Heart left ventricle (tissue), 16 donors: ENCODE results near the gene SULT1C3. TPM values are rescaled to one million over a fixed set of nuclear protein-coding genes. Genes with fewer than 3 reads are reported as not detected.
"Not testable (repeated sequence)": the region's sequence is repeated elsewhere in the genome, so short reads cannot be mapped to it uniquely, and the experiment has no call there.

Experiments used
- ATAC-seq, 4 donors: fragments of 200-7000 bp; cut with Tn5 transposase; one replicate each; pipeline ENCODE4 v1.9.1; 2020 to 2022; ENCODE audit warnings: moderate library complexity in 4 of 4, mild to moderate bottlenecking in 3 of 4, moderate number of reproducible peaks in 1 of 4
- DNase-seq, 5 donors: peaks; one replicate each; pipeline ENCODE4 v3.0.0-alpha.2; 2020
- H3K27ac ChIP-seq, 12 donors: fragments of 200-600 bp; sonication (generic) in 4 of 12; one replicate each; pipeline versions ENCODE4 v1.5.0 to v1.8.0; 2016 to 2022; ENCODE audit warnings: mild to moderate bottlenecking in 2 of 12
- H3K27me3 ChIP-seq, 9 donors: fragments of 200-600 bp; sonication (generic) in 2 of 9; one replicate each; pipeline versions ENCODE4 v1.5.1 to v1.8.0; 2016 to 2022; ENCODE audit warnings: mild to moderate bottlenecking in 3 of 9
- H3K36me3 ChIP-seq, 9 donors: fragments of 200-600 bp; sonication (generic) in 2 of 9; one replicate each; pipeline versions ENCODE4 v1.5.0 to v1.8.0; 2018 to 2022; ENCODE audit warnings: mild to moderate bottlenecking in 2 of 9
- H3K4me1 ChIP-seq, 12 donors: fragments of 200-600 bp; sonication (generic) in 4 of 12; one replicate each; pipeline versions ENCODE4 v1.5.0 to v1.8.0; 2016 to 2022; ENCODE audit warnings: mild to moderate bottlenecking in 3 of 12
- H3K4me3 ChIP-seq, 12 donors: fragments of 200-600 bp; sonication (generic) in 4 of 12; one replicate each; pipeline versions ENCODE4 v1.5.0 to v1.8.0; 2017 to 2022; ENCODE audit warnings: mild to moderate bottlenecking in 9 of 12, moderate library complexity in 4 of 12
- H3K9me3 ChIP-seq, 12 donors: fragments of 200-600 bp; sonication (generic) in 4 of 12; one replicate each; pipeline versions ENCODE4 v1.5.0 to v1.8.0; 2016 to 2022; ENCODE audit warnings: mild to moderate bottlenecking in 1 of 12
- POLR2A ChIP-seq, 2 donors: fragments of 450-650 bp; IDR thresholded peaks; one replicate each; pipeline ENCODE4 v1.6.1; 2017; ENCODE audit warnings: antibody characterized with exemption in 2 of 2, mild to moderate bottlenecking in 2 of 2, moderate library complexity in 2 of 2
- WGBS, 4 donors: extraction: QIAGEN DNeasy Blood & Tissue Kit in 2 of 4; methylation state at CpG; one replicate each; pipeline versions ENCODE4 v1.1.5 to v1.1.7; 2013 to 2018; 5-methylcytosine and 5-hydroxymethylcytosine counted together
- intact Hi-C, 10 donors: fragments of 100-400 bp; cut with DNase I; formaldehyde crosslinking; loops; one replicate each; pipeline versions ENCODE4 v1.11.1 to v1.14.2; 2022
- polyA plus RNA-seq, 2 donors: library from polyadenylated mRNA; stranded (reverse); fragments of 200-250 nt; gene quantifications; one replicate each; pipeline ENCODE4 v1.2.3, GENCODE V29; 2013
- total RNA-seq, 9 donors: library from RNA; depleted of rRNA in 2 of 9; stranded (reverse); fragments of >200 nt in 2 of 9; fragmentation: NEBNext Ultra II Directional in 3 of 9; extraction: Animal tissue kit (Norgen Biotek cat#: 25700) in 3 of 9; gene quantifications; one replicate each; pipeline versions ENCODE4 v1.1.0 to v1.2.4, GENCODE V29; 2016 to 2023
- TF ChIP-seq, protein P1 (sequence below), 12 donors: fragments of 200-600 bp; sonication (generic) in 4 of 12; IDR thresholded peaks; one replicate each; pipeline versions ENCODE4 v1.5.0 to v1.8.0; 2018 to 2022; ENCODE audit warnings: antibody characterized with exemption in 12 of 12, mild to moderate bottlenecking in 5 of 12
- donor health status: ischemic (EF 13 %, LVEDD 7.1; RV severe dilation, severe dysfunction).
- donor health status: healthy with polysubstance abuse.
- donor health status: DM: no; HTN: yes; CAD: no.
- donor health status: DM: no; HTN: no; CAD: no.
- donor health status: ischemic (EF 25% LVEDD 6.9; RV normal size, moderate dysfunction).
- donor health status: ischemic (EF 25% LVEDD 5.7; RV mildly dilated, moderate dysfunction).
- donor health status: healthy.
- donor health status: DM: yes; HTN: yes; CAD: no.
- donor health status: ischemic (EF 35%, LVEDD 5.7; RV mildly dilated, moderate dysfunction).
- donor health status: nonischemic (EF 11% LVEDD 7.7; RV severe dilation, severe dysfunction).
- donor health status: DM: yes; HTN: yes; CAD: no.
- donor health status: PGD.
- donor health status: ischemic (EF 29% LVEDD 5.4; RV normal size, mild dysfunction).
- donor health status: nonischemic (EF 23%, LVEDD 6.1; RV moderate dilation, normal function).

Gene SULT1C3
- total and polyA plus RNA-seq, 11 donors: not detected

DNA sequence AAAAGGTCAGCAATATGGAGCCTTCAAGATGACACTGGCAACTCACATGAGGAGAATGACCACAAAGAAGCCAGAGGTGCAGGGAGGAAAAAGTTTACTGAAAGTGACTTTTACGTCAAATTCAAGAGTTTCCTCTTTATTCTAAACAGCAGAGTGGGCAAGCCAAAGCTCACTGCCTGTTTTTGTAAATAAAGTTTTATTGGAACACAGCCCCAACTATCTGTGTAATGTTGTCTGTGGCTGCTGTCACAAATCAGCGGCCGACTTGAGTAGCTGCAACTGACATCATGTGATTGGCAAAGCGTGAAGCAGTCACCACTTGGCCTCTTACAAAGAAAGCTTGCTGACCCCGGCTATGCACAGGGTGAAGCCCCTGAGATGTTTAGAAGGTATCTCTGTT, 39.7 kb downstream of the SULT1C3 start:
- no peaks in the 10 kb centered on the region for H3K27me3 ChIP-seq
- TF ChIP-seq, protein P1, sequence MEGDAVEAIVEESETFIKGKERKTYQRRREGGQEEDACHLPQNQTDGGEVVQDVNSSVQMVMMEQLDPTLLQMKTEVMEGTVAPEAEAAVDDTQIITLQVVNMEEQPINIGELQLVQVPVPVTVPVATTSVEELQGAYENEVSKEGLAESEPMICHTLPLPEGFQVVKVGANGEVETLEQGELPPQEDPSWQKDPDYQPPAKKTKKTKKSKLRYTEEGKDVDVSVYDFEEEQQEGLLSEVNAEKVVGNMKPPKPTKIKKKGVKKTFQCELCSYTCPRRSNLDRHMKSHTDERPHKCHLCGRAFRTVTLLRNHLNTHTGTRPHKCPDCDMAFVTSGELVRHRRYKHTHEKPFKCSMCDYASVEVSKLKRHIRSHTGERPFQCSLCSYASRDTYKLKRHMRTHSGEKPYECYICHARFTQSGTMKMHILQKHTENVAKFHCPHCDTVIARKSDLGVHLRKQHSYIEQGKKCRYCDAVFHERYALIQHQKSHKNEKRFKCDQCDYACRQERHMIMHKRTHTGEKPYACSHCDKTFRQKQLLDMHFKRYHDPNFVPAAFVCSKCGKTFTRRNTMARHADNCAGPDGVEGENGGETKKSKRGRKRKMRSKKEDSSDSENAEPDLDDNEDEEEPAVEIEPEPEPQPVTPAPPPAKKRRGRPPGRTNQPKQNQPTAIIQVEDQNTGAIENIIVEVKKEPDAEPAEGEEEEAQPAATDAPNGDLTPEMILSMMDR (IDR thresholded peaks at IDR 0.05): no peak
- TF ChIP-seq POLR2A (IDR thresholded peaks at IDR 0.05): no peak
- H3K4me1 ChIP-seq: no peaks in the 10 kb centered on the region
- DNase-seq: no peak
- no peak overlapping the region for H3K4me3 ChIP-seq
- intact Hi-C loops: no loop called here
- WGBS, 4 donors: 78 to 84% (median 82%) methylated on average over 5 of the region's 5 CpGs
- no peak overlapping the region for H3K27ac ChIP-seq
- no peaks in the 10 kb centered on the region for H3K36me3 ChIP-seq
- ATAC-seq: no peak
- no peaks in the 10 kb centered on the region for H3K9me3 ChIP-seq

DNA sequence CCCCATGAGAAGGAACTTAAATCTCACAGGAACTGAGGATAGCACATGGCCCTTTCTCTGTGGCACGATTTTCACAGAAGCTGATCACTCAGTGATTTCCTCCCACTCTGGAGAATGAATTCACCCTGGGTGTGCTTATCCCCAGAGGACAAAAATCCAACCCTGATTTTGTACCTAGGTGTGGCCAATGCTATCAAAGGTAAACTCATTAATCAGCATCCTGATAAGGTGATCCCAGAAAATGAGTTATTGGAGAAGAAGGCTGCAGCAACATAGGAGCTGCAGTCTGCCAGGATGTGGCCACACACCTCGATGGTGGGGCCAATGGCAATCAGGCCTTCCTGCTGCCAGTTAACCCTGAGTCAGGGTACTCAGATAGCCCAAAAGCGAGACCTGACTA, 40.7 kb downstream of the SULT1C3 start:
- no peaks in the 10 kb centered on the region for H3K4me1 ChIP-seq
- WGBS, 4 donors: 53 to 61% (median 57%) methylated on average over 3 of the region's 3 CpGs

DNA sequence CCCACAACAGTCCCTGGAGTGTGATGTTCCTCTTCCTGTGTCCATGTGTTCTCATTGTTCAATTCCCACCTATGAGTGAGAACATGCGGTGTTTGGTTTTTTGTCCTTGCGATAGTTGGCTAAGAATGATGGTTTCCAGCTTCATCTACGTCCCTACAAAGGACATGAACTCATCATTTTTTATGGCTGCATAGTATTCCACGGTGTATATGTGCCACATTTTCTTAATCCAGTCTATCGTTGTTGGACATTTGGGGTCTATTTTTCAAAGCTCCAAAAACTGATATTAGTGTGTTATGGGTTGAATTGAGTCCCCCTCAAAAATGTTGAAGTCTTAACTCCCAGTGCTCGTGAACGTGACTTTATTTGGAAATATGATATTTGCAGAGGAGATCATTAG, 44.8 kb downstream of the SULT1C3 start:
- H3K36me3 ChIP-seq, H3K27ac ChIP-seq, DNase-seq, ATAC-seq, intact Hi-C loops, H3K4me3 ChIP-seq, H3K9me3 ChIP-seq, H3K27me3 ChIP-seq, H3K4me1 ChIP-seq: not testable (repeated sequence)
- 90 to 95% (median 92%) methylated on average over 7 of the region's 7 CpGs for WGBS, 4 donors

More for the DNA sequence above, 40.7 kb downstream of the SULT1C3 start:
- no peak overlapping the region for H3K27ac ChIP-seq
- ATAC-seq (no peak), DNase-seq (no peak)
- no peaks in the 10 kb centered on the region for H3K9me3 ChIP-seq
- no peaks in the 10 kb centered on the region for H3K36me3 ChIP-seq
- no peaks in the 10 kb centered on the region for H3K27me3 ChIP-seq
- intact Hi-C loops: no loop called here
- TF ChIP-seq POLR2A (IDR thresholded peaks at IDR 0.05): no peak
- TF ChIP-seq, protein P1 (IDR thresholded peaks at IDR 0.05): no peak
- H3K4me3 ChIP-seq: no peak overlapping the region

DNA sequence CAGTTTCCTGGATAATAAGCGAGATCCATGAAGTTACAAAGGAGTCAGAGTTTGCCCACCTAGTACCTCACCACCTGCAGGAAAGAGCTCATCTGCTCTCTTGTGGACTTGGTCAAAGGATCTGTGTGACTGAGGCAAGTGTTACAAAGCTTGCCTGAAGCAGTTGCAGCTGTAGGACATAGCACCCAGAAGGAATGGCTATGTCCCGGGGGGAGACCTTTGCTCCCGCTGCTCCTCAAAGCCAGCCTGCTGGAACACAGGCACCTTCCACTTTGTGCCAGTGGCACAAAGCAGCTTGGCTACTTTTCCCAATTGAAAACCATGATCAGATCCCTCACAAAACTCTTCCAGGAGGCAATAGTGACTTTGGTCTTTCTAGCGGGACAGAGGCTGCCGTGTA, 45.8 kb downstream of the SULT1C3 start:
- Histone ChIP-seq H3K27me3 (no peaks in the 10 kb centered on the region), H3K36me3 (no peaks in the 10 kb centered on the region), H3K4me3 (no peak overlapping the region), H3K9me3 (peaks cover 0 to 3% (median 0%) of the 10 kb centered on the region in 12 donors), H3K27ac (no peak overlapping the region), H3K4me1 (peaks cover 0 to 8% (median 0%) of the 10 kb centered on the region in 12 donors)
- 86 to 95% (median 93%) methylated on average over 5 of the region's 5 CpGs for WGBS, 4 donors
- DNase-seq (no peak), ATAC-seq (no peak)
- intact Hi-C loops: no loop called here
- TF ChIP-seq, protein P1 (IDR thresholded peaks at IDR 0.05): no peak
- no peak for TF ChIP-seq POLR2A (IDR thresholded peaks at IDR 0.05)

DNA sequence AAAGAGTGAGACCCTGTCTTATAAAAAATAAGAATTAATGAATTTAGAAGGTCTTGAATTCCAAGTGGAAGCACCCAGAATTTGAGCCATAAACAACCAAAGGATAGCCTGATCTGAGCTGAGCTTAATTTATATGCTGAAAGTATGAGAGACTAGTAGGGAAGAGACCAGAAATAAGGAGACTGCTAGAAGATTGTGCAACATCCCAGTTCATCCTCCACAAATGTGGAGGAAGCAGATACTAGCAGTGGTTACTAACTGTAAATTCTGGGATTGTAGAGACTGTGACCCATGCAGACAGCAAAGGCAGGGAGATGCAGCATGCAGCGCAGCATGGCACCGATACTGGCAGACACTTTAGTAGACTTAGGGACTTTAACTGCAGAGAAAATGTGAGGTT, 47.4 kb downstream of the SULT1C3 start:
- DNase-seq (no peak), ATAC-seq (no peak)
- Histone ChIP-seq H3K4me3 (no peak overlapping the region), H3K36me3 (no peaks in the 10 kb centered on the region), H3K27ac (no peak overlapping the region), H3K4me1 (peaks cover 0 to 8% (median 0%) of the 10 kb centered on the region in 12 donors), H3K27me3 (no peaks in the 10 kb centered on the region), H3K9me3 (peaks cover 0 to 5% (median 0%) of the 10 kb centered on the region in 12 donors)
- TF ChIP-seq, protein P1 (IDR thresholded peaks at IDR 0.05): no peak
- TF ChIP-seq POLR2A (IDR thresholded peaks at IDR 0.05): no peak
- intact Hi-C loops: no loop called here
- WGBS, 4 donors: 92 to 97% (median 94%) methylated on average over 2 of the region's 2 CpGs
